HG02642 (cell line): Measurements from ENCODE around the gene CRAT.

Experiments
- ATAC-seq: cut with Tn5 transposase; IDR thresholded peaks from one replicate; pipeline ENCODE4 v1.9.1; 2021; ENCODE audit warnings: mild to moderate bottlenecking; ENCODE audit not compliant: unreplicated experiment, poor library complexity

Gene CRAT

DNA sequence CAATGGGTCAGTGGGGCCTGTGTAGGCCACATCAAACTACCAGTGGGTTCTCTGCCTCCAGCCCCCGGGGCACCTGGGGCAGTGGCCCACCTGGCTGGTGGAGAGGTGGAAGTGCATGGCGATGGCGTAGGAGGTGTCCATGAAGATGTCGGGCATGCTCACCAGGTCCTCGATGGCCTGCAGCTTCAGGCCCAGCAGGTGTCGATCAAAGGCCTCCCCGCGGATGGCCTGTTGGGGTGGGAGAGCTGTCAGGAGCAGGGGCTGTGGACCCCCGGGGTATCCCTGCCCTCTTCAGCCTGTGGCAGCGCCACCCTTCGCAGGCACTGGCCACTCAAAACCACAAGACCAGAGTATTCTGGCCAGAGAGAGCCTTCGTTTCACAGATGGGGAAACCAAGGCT lies 14.7 kb downstream of the CRAT start:
- no peak for ATAC-seq

DNA sequence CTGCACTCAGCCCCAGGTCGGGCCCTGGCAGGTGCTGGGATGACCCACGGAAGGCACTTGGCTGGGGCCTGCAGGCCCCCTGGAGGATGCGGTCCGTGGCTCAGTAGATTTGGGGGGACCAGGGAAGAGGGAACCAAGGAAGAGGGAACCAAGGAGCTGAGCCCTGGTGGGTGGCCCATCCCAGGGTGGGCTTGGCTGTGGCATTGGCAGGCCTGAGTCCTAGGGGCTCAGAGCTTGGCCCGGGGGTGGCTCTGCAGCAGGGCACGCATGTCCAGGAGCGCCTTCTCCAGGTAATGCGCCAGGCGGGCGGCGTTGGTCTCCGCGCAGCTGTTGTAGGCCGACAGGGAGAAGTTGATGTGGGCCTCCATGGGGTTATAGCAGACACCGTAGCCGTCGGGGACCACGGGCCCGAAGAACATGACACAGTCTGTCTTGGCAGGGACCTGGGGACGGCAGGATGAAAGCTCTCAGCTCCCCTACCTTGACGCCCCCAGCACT lies 15.4 kb downstream of the CRAT start:
- no peak for ATAC-seq

DNA sequence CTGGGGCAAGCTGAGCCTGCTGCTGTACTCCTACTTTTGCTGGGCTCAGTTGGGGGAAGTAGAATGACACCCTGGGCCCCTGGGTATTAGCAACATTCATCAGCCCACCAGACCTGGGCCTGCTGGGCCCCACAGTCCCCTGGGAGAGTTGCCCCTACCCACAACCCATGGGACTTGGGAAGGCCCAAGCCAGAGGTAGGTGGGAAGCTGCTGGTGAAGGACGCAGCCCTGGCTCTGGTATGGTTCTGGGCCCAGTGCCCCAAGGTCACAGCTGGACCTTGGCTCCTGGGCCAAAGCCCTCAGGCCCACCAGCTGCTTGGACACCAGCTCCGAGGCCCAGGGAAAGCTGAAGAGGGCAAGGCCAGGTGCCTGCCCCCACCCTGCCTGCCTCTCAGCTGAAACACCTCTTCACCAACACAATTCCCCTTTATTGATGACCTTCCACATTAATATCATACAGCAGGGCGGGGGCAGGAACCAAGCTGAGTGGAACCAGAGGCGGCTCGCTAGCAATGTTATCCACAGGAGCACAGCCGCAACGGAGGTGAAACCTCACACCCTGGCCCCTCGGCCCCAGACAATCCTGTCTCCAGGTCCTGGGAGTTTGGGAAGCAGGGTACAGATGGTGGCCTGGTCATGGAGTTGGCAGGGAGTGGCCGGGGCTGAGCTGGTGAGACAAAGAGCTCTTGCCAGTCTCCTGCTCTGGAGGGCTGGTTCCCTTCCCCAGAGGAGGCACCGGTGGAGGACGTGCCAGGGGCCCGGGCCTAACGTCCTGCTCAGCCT lies 16.0 kb downstream of the CRAT start:
- no peak for ATAC-seq

DNA sequence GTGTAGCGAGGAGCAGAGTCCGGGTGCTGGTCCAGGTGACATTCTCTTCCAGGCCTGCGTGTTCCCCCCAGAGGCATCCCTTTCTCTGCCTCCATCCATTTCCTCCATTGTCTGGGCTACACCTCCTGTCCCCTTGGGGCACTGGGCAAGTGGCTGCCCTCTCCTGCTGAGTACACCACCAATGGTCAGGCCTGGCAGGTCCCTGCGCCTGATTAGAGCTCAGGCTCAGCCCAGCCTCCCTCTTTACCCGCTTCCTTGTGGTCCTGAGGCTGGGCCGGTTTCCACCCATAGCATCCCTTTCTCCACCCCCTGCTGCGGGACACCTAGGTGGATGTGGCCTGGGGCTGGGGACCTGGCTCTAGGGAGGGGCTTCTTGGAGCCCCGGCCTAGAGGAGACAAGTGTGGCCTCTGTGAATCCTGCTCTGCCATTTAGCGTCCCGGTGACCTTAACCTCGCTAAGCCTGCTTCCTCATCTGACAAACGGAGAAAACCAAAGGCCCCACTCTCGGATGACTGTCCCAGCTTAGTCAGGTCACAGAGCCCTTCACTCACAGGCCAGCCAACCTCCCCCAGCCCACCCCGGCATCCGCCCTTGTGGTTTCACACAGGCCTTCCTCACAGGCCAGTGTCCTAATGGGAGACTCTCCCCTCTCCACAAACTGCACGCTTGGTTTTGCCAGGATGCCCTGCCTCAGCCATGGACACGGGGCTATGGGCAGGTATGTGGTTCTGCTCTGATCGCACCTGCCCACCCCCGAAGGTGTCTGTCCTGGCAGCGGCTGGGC lies 16.8 kb downstream of the CRAT start:
- ATAC-seq = no peak

- ATAC-seq = no peak
Measured at GRCh38 chr9:129089246-129089645, 21.3 kb downstream of the CRAT start.

- ATAC-seq = no peak
Measured at GRCh38 chr9:129084087-129084486, 26.5 kb downstream of the CRAT start.

- ATAC-seq = no peak
Measured at GRCh38 chr9:129081388-129081904, 29.1 kb downstream of the CRAT start.

DNA sequence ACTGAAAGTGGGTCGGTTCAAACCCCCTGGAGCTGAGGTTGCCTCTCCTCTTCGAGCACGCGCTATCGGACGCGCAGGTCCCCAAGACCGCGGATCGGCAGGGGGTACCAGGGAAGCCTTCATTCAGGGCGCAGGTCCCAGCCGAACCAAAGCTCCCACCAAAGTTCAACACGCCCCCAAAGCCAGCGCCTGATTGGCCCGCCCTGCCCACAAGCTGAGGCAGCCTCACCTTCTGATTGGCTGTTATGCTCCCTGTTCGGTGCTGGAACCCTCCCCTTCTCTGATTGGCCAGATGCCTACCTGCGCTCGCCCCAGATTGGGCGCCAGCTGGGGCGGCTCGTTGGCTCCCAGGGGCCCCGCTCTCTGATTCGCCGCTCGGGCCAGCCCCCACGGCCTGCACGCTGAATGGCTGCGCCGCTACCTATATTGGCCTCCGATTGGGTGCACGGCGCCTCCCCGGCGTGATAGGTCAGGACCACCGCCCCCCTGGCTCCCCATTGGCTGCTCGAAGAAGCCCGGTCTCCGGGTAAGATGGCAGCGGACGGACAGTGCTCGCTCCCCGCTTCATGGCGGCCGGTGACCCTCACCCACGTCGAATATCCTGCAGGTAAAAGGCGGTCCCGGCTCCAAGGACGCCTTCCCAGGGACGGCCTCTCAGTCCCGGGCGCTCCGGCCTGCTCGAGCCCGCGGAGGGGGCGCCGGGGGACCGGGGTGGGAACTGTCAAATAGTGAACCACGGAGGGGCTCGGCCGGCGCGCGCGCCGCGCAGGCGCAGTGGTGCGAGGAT lies 29.8 kb downstream of the CRAT start, which contains the start of gene DOLPP1:
DOLPP1 (plus strand) TSS at position 511 of the 787 bp plus-strand sequence; CDS start at position 532, 21 bp downstream.
- ATAC-seq = peak; percentile 95

GRCh38 chr9:129080298-129080600 lies 30.3 kb downstream of the CRAT start:
- ATAC-seq = no peak

- ATAC-seq = no peak
Measured at GRCh38 chr9:129079829-129080228, 30.8 kb downstream of the CRAT start.

DNA sequence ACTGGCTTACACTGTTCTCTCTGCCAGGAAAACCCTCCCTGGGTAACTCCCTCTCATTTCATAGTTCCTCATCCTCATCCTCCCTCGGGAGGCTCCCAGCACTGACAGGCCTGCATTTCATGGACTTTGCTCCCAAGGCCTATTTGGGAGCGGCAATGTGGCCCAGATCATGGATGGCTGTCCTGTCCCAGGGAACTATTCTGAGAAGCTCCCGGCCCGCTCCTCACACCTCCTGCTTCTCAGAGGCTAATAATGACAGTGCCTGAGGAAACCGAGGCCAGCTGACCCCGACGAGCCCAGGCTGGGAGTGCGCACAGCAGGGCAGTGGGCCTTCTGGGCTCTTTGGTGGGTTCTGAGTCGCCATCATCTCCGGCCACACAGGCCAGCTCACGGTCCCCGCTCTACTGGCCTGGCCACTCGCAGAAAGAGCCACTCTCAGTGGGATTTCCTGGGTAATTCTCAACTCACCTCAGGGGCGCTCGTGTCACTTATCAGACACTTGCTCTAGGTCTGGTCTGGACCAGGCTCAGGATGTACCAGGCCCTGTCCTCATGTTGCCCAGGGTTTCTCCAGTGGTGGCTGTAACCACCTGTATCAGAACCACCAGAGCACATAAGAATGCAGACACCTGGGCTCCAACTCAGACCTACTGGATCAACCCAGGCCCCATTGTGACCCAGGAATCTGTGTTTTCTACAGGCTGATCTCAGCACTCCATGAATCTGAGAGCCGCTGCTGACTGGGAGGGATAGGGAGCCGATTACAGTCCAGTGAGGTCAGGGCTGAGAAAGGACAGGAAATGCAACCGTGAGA lies 31.7 kb downstream of the CRAT start:
- no peak for ATAC-seq

DNA sequence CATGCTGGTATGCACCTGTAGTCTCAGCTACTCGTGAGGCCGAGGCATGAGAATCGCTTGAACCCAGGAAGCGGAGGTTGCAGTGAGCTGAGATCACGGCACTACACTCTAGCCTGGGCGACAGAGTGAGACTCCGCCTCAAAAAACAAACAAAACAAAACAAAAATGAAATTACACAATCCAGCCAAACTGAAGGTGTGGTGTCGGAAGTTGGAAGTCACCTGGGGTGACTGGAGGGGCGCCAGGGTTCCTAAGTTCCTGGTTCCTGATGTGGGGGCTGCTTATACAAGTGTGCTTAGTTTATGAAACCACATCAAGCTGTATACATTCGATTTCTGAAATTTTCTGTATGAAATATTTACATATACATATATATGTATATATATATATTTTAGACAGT lies 33.4 kb downstream of the CRAT start:
- no peak for ATAC-seq

DNA sequence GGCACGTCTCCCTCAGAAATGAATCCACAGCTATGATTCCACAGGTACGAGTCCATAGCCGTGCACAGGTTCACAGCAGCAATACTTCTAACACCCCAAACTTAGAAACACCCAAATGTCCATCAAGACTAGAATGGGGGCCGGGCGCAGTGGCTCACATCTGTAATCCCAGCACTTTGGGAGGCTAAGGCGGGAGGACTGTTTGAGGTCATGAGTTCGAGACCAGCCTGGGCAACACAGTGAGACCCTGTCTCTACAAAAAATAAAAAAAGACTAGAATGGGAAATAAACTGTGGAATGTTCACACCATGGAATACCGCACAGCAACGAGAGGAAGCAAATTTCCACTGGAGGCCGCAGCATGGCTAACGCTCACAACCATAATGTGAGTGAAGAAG lies 34.0 kb downstream of the CRAT start:
- ATAC-seq = no peak

GRCh38 chr9:129075996-129076639 lies 34.5 kb downstream of the CRAT start:
- ATAC-seq = no peak

DNA sequence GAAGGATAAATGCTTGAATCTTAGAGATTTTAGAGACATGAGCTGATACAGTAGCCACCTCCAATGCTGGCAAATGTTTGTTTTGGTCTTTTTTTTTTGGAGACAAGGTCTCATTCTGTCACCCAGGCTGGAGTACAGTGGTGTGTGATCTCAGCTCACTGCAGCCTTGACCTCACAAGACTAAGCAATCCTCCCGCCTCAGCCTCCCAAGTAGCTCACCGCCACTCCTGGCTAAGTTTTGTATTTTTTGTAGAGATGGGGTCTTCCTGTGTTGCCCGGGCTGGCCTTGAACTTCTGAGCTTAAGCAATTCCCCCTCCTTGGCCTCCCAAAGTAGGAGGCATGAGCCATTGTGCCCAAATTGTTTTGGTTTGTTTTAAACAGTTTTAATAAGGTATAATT lies 36.5 kb downstream of the CRAT start:
- no peak for ATAC-seq

DNA sequence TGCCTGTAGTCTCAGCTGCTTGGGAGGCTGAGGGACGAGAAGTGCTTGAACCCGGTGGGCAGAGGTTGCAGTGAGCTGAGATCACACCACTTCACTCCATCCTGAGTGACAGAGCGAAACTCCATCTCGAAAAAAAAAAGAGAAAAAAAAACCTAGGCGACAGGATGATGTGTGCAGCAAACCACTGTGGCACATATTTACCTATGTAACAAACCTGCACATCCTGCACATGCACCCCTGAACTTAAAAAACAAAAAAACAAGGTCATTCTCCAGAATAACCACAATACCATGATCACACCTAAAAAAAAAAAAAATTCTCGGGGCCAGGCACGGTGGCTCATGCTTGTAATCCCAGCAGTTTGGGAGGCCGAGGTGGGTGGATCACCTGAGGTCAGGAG lies 37.2 kb downstream of the CRAT start:
- ATAC-seq = no peak

- ATAC-seq = no peak
Measured at GRCh38 chr9:129072171-129072570, 38.4 kb downstream of the CRAT start.

- ATAC-seq = no peak
Measured at GRCh38 chr9:129071526-129072126, 39.0 kb downstream of the CRAT start.
